Mesothelial cell of epicardium (in vitro differentiated cells): ENCODE results near the gene ADIPOR2. TPM values are rescaled to one million over a fixed set of nuclear protein-coding genes. Genes with fewer than 3 reads are reported as not detected.

Experiments
- DNase-seq, 2 experiments: peaks; one replicate each; pipeline ENCODE4 v3.0.0; 2021; ENCODE audit warnings: low spot score in 2 of 2; ENCODE audit not compliant: unreplicated experiment in 2 of 2
- H3K27ac Mint-ChIP-seq: 2 replicates; pipeline ENCODE4 v1.8.0; 2021; ENCODE audit warnings: mixed read lengths
- H3K27me3 Mint-ChIP-seq: 2 replicates; pipeline ENCODE4 v1.8.0; 2021; ENCODE audit warnings: low read depth, mixed read lengths
- H3K36me3 Mint-ChIP-seq: 2 replicates; pipeline ENCODE4 v1.8.0; 2021; ENCODE audit warnings: mixed read lengths
- H3K4me1 Mint-ChIP-seq: 2 replicates; pipeline ENCODE4 v1.8.0; 2021; ENCODE audit warnings: mixed read lengths
- H3K4me3 Mint-ChIP-seq: 2 replicates; pipeline ENCODE4 v1.8.0; 2021; ENCODE audit warnings: mild to moderate bottlenecking, moderate library complexity, mixed read lengths
- H3K9me3 Mint-ChIP-seq: 2 replicates; pipeline ENCODE4 v1.8.0; 2021; ENCODE audit warnings: mixed read lengths
- total RNA-seq: library from RNA; stranded (reverse); gene quantifications from 3 replicates; pipeline ENCODE4 v1.2.1, GENCODE V29; 2021
- TF ChIP-seq, protein P1 (sequence below): fragments of 200-600 bp; sonication (generic); IDR thresholded peaks from one replicate; pipeline ENCODE4 v1.5.0; 2021; ENCODE audit warnings: antibody characterized with exemption; ENCODE audit not compliant: unreplicated experiment

The ADIPOR2 gene
- total RNA-seq, 1 donor from 2014 or later, result 77.2 TPM

DNA sequence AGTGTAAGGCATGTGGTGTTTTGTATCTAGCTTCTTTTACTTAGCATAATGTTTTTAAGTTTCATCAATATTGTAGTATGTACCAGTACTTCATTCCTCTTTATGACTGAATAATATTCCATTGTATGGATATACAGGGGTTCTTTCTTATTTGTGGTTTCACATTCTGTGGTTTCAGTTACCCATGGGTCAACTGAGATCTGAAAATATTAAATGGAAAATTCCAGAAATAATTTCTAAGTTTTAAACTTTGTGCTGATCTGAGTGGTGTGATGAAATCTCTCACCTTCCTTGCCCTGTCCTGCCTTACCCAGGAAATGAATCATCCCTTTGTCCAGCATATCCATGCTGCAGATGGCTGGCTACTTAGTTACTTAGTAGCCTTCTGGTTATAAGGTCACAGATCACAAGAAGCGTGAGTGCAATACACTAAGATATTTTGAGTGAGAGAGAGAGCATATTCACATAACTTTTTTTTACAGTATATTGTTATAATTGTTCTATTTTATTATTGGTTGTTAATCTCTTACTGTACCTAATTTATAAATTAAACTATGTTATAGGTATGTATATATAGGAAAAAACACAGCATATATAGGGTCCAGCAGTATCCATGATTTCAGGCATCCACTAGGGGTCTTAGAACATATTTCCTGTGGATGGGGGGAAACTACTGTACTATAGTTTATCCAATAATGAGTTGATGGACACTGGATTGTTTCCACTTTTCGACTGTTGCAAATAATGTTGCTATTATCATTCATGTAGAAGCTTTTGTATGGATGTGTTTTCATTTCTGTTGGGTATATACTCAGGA is 69.9 kb downstream of the ADIPOR2 start:
- DNase-seq, result no peak
- Mint-ChIP-seq H3K4me1 (peaks cover 49% of the 10 kb centered on the region), H3K9me3 (no peaks in the 10 kb centered on the region), H3K4me3 (no peak overlapping the region), H3K36me3 (peaks cover 20% of the 10 kb centered on the region), H3K27me3 (no peaks in the 10 kb centered on the region), H3K27ac (no peak overlapping the region)
- TF ChIP-seq, protein P1, sequence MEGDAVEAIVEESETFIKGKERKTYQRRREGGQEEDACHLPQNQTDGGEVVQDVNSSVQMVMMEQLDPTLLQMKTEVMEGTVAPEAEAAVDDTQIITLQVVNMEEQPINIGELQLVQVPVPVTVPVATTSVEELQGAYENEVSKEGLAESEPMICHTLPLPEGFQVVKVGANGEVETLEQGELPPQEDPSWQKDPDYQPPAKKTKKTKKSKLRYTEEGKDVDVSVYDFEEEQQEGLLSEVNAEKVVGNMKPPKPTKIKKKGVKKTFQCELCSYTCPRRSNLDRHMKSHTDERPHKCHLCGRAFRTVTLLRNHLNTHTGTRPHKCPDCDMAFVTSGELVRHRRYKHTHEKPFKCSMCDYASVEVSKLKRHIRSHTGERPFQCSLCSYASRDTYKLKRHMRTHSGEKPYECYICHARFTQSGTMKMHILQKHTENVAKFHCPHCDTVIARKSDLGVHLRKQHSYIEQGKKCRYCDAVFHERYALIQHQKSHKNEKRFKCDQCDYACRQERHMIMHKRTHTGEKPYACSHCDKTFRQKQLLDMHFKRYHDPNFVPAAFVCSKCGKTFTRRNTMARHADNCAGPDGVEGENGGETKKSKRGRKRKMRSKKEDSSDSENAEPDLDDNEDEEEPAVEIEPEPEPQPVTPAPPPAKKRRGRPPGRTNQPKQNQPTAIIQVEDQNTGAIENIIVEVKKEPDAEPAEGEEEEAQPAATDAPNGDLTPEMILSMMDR, result no peak

DNA sequence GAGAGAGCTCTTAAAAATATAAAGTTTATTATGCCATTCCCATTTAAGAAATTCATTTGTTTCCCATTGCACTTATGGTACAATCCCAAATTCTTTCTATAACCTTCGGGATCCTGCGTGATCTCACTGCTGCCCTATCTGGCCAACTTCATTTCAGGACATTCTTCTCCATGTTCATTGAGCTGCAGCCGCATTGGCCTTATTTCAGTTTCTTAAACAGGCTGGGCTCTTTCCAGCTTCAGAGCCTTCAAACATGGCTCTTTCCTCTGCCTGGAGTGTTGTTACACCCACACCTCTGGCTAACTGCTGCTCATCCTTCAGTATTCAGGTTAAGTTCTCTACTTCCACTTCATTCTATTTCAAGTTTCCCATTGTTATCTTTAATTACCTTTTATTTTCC is 71.0 kb downstream of the ADIPOR2 start:
- TF ChIP-seq, protein P1, result no peak
- no peak for DNase-seq
- H3K9me3 Mint-ChIP-seq, result no peaks in the 10 kb centered on the region
- peak overlapping the region; percentile 63 for H3K27ac Mint-ChIP-seq
- H3K4me3 Mint-ChIP-seq, result no peak overlapping the region
- H3K36me3 Mint-ChIP-seq, result peaks cover 16% of the 10 kb centered on the region
- H3K4me1 Mint-ChIP-seq, result peaks cover 50% of the 10 kb centered on the region
- no peaks in the 10 kb centered on the region for H3K27me3 Mint-ChIP-seq

DNA sequence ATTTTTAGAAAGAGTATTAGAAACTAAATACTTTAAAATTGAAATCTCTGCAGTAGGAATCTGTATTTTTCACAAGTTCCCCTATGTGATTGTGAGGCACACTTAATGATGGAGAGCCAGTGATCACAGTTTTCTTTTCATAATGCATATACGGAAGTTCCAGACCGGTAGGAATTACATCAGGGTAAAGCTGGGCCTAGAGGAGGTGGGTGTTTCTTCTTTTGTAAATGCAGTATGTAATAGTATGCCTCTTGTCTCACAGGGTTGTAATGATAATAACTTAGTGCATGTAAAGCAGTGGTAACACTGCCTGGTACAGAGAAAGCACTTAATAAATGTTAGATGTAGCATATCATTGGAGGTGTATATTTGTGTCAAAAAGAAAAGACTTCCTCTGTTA is 72.3 kb downstream of the ADIPOR2 start:
- Mint-ChIP-seq H3K4me1 (peaks cover 53% of the 10 kb centered on the region), H3K36me3 (peaks cover 7% of the 10 kb centered on the region), H3K9me3 (no peaks in the 10 kb centered on the region), H3K27me3 (no peaks in the 10 kb centered on the region), H3K4me3 (no peak overlapping the region), H3K27ac (peak overlapping the region; percentile 84)
- TF ChIP-seq, protein P1, result no peak
- DNase-seq, result no peak

- Mint-ChIP-seq H3K27ac (peak overlapping the region; percentile 54), H3K4me3 (no peak overlapping the region), H3K36me3 (peaks cover 5% of the 10 kb centered on the region), H3K9me3 (no peaks in the 10 kb centered on the region), H3K4me1 (peaks cover 59% of the 10 kb centered on the region), H3K27me3 (no peaks in the 10 kb centered on the region)
- TF ChIP-seq, protein P1, result no peak
- DNase-seq, result no peak
These were observed 75.2 kb downstream of the ADIPOR2 start for GRCh38 chr12:1766110-1766509.

DNA sequence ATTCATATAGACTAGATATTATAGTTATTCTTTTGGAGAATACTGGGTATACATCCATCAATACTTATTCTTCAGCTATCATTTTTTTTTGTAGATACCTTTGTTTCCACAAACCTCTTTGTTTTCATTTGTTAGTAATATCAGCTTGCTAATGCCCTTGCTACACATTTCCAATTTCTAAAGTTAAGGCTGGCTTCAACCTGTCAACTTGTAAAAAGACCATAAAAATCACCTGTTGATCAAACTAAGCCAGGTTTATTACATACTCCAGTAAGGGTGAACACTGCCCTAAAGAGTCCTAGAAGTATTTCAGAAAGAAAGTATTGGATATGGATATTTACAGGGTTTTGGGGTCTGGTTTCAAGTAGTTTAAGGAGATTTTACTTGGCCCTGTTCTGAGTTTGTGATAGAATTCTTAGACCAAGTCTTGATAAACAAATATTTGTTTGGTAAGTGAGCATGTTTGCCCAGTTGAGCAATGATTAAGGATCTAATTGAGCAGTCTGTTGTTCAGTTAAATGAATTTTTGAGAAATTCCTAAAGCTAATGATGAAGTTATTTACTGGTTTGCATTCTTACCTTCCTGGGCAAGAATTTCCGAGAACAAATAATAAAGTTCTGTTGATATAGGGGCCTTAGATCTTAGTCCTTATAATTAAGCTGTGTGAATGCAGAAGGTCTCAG is 76.7 kb downstream of the ADIPOR2 start:
- Mint-ChIP-seq H3K9me3 (no peaks in the 10 kb centered on the region), H3K36me3 (peaks cover 3% of the 10 kb centered on the region), H3K4me1 (peaks cover 56% of the 10 kb centered on the region), H3K4me3 (no peak overlapping the region), H3K27me3 (no peaks in the 10 kb centered on the region), H3K27ac (peak overlapping the region; percentile 56)
- TF ChIP-seq, protein P1, result no peak
- no peak for DNase-seq
